Stimulated activated CD8-positive, alpha-beta memory T cell treated with anti-CD3 and anti-CD28 coated beads, Interleukin-4, amount 100 ng/mL, for 1 hour (primary cell): Measurements from ENCODE around the gene GTF3C2.
A peak's percentile ranks its signal among the peaks of the same experiment; 100 is the strongest.
"Not testable (repeated sequence)": the region's sequence is repeated elsewhere in the genome, so short reads cannot be mapped to it uniquely, and the experiment has no call there.

ENCODE experiments used
- DNase-seq, 2 donors: peaks; one replicate each; pipeline ENCODE4 v3.0.0-alpha.2; 2020; ENCODE audit warnings: low read depth in 2 of 2, low spot score in 1 of 2

Gene GTF3C2

DNA sequence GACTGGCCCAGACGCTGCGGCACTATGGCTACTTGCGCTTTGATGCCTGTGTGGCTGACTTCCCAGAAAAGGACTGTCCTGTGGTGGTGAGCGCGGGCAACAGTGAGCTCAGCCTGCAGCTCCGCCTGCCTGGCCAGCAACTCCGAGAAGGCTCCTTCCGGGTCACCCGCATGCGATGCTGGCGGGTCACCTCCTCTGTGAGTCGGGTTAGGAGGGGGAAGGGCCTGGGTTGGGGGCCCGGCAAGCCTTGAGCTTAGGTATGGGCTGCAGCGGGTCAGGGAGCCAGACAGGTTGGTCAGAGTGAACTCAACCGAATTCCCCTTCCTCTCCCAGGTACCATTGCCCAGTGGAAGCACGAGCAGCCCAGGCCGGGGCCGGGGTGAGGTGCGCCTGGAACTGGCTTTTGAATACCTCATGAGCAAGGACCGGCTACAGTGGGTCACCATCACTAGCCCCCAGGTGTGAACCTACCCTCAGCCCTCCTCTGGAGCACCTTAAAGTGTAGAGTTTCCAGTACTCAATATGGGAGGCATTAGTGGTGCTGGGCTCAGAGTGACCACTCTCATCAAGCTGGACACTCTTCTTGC lies 19.0 kb upstream of the GTF3C2 start:
- DNase-seq: no peak

DNA sequence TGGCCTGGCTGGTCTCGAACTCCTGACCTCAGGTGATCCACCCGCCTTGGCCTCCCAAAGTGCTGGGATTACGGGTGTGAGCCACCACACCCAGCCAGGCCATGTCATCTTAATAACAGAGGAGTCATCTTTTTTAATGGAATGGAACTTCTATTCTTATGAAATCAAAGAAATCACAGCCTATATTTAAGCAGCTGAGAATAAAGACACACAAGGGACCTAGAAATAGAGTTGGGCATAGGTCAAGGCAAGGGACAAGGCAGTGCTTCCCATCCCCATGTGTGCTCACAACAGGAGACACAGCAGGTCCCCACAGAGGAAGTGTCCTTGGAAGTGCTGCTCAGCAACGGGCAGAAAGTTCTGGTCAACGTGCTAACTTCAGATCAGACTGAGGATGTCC lies 17.0 kb upstream of the GTF3C2 start:
- DNase-seq: no peak

DNA sequence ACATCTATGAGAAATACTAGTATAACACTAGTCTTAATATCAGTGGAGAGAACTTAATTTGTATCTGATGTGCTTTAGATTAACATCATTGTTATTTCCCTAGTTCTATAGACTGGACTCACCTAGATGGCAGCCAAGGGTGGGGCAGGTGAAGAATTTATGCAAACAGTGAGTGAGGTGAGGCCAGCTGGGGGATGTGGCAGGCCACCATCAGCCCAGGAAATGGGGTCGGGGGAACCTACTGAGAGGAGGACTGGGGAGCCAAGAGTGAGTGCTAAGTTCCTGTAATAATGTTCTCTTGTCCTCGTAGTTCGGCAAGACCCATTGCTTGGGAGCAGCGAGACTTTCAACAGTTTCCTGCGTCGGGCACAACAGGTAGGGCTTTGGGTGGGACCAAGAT lies 16.4 kb upstream of the GTF3C2 start:
- DNase-seq: no peak

DNA sequence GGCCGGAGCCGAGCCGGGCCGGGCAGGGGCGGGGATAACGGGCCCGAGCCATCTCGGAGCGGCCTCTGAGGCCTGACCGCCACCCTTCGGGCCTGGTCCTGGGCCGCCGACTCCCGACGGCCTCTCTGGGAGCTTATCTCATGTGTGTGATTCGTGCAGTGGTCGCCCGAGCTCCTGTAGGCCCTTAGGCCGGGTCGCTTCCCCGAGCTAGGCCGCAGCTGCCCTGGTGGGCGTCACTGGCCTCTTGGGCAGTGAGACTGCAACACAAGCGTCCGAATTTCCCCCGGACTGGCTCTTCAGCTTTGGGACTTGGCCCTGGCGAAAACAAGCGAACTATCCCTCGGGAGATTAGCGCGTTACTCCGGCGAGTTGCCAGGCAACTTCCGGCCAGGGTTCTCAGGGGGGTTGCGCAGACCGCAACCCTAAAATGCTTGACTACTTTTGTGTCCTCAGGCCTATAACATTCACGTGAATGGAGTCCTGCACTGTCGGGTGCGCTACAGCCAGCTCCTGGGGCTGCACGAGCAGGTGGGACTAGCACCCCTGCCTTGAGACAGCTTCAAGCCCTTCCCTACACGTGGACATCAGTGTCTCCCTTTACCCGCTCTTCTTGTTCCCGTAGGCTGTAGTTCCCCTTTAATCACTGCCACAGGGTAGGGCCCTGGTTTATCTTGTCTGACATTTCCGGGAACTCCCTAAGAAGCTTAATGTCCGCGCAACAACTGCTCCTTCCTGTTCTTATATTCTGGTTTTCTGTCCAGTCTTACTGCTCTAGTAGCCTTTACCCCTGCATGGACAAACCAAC lies 14.5 kb upstream of the GTF3C2 start:
- DNase-seq: no peak

DNA sequence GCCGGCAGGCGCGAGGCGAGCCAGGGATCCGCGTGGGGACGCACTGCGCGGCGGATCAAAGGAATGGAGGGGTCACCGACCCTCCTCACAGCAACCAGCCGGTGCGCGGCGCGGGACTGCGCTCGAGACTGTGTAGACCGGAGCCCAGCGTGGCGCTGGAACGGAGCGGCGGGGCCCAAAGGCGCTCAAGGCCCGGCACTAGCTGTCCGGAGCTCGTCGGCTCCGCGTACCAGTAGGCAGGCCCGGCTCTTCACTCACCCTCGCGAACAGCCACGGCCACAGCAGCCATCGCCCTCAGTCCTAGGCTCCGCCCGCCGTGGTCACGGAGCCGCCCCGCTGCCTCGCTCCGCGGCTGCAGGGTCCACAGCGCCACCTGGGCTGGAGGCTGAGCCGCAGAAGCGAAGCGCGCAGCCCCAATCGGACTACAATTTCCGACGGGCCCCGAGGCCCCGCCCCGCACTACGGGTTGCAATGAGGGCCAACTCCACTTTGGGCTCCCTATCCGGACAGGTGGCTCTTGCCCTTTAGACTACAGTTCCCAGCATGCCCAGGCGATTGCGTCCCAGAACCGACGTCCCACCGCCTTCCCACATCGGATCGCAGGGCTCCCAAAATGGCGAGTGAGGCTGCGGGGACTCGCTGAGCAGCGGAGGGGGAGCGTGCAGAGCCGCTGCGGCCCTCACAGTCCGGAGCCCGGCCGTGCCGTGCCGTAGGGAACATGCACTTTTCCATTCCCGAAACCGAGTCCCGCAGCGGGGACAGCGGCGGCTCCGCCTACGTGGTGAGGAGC lies 13.7 kb upstream of the GTF3C2 start, which contains the start of the genes EIF2B4 and SNX17:
Gene EIF2B4, minus strand, starts transcription at position 313 of the 790 bp plus-strand sequence. Its CDS starts 24 bp downstream, at position 289.
Gene SNX17, plus strand, starts transcription at position 591 of the 790 bp plus-strand sequence. Its CDS starts 128 bp downstream, at position 719.
- peak; percentile 96 to 99 for DNase-seq

DNA sequence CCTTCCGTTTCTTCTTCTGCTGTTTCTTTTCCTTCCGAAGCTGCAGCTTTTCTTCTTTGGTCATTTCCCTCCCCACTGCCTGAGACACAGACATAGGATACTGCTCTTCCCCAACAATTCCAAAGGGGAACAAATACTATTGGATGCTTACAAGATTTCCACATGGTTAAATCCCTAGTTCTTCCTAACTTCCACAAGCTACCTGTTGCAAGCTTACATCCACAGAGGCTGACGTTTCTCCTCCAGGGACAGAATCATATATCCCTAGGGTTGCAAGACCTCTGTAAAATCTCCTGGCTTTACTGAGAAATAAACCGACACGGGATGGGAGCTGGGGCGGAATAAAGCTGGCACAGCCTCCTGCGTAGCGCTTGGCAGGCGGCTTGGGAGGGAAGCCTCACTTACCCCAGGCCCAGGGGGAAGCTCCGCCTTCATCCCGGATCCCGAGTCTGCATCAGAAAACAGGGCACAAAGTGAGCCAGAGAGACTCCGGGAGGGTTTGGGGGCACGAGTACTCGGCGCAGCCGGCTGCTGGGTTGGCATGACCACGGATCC lies 13.0 kb upstream of the GTF3C2 start:
- DNase-seq: no peak

DNA sequence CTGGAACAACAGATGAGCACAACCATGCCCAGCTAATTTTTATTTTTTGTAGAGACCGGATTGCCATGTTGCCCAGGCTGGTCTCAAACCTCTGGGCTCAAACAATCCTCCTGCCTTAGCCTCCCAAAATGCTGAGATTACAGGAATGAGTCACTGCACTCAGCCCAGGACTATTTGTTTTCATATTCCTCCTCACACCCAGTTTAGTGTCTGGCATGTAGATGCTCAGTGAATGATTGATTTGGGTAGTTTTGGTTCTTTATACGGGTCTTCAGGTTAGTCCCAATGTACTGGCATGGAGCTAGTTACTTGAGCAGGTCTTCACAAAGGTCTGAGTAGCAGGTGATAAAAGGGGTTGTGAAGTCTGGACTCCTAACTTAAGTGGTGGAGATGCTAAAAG lies 7.4 kb upstream of the GTF3C2 start:
- no peak for DNase-seq

DNA sequence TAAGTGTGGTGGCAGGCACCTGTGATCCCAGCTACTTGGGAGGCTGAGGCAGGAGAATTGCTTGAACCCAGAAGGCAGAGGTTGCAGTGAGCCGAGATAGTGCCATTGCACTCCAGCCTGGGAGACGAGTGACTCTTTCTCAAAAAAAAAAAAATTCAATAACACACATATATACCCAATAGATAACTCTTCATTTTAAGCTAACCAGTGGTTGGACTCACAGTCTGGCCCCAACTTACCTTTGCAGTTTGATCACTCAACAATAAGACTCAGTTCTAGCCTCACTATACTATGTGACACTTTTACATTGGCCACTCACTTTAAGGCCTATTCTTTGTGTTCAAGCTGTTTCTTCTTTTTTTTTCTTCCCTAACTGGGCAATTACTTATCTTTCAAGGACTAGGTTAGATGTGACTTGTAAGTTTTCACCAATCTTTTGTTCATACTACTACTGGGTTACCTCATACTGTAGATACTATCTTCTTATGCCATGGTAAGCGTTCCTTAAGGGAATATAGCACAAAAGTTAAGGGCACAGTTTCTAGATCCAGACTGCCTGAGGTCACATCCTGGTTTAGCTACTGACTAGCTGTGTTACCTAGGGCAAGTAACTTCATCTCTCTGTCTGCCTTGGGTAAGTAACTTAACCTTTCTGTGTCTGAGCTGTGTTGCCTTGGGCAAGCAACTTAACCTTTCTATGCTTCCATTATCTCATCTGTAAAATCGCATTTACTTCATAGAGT lies 6.3 kb upstream of the GTF3C2 start:
- DNase-seq: no peak

DNA sequence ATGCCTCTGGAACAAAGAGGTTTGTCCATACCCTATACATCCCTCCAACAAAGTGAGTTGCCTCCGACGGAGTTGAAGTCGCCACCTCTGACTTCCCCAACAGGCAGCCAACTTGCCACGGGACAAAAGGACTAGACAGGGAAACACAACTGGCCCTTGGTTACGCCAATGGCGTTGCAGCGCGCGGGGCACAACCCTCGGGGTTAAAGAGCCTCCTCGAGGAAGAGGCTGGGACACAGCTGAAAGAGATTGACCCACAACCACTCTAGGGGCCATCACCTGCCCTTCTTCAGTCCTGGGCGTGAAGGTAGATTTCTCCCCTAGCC lies 545 bp downstream of the GTF3C2 start:
- DNase-seq: no peak

DNA sequence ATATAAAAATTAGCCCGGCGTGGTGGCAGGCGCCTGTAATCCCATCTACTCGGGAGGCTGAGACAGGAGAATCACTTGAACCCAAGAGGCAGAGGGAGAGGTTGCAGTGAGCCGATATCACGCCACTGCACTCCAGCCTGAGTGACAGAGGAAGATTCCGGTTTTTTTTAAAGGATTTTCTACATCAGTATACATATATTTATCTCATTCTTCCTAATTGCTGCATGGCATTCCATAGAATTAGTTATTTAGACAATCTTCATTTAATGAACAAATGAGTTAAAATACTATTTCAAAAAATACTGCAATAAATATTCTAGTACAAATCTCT lies 2.0 kb downstream of the GTF3C2 start:
- DNase-seq: no peak

DNA sequence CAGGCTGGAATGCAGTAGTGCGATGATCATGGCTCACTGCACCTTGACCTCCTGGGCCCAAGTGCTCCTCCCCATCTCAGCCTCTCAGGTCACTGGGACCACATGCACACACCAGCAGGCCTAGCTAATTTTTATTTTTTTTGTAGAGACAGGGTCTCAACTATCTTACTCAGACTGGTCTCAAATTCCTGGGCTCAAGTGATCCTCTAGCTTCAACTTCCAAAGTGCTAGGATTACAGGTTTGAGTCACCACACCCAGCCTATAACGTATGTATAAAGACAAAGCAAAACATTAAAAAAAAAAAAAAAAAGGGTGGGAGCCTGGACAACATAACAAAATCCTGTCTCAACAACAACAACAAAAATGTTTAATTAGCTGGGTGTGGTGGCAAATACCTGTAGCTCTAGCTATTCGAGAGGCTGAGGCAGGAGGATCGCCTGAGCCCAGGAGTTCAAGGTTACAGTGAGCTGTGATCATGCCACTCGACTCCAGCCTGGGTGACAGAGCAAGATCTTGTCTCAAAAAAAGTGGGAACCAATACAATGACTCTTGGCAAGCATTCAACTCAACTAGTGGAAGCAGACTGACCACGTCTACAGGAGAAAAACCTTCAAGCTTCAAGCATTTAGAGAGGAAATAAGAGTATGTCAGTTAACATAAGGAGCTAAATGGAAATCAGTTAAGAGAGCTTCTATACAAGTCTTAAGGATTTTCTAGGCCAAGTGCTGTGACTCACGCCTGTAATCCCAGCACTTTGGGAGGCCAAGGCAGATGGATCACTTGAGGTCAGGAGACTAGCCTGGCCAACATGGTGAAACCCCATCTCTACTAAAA lies 2.6 kb downstream of the GTF3C2 start:
- DNase-seq: no peak

DNA sequence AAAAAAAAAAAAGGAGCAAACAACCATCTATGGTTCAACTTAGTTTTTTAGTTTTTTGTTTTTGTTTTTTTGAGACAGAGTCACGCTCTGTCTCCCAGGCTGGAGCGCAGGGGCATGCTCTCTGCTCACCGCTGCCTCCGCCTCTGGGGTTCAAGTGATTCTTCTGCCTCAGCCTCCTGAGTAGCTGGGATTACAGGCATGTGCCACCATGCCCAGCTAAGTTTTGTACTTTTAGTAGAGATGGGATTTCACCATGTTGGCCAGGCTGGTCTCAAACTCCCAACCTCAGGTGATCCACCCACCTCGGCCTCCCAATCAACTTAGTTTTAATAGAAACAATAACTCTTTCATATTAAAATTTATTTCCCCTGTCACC lies 3.2 kb downstream of the GTF3C2 start:
- not testable (repeated sequence) for DNase-seq

DNA sequence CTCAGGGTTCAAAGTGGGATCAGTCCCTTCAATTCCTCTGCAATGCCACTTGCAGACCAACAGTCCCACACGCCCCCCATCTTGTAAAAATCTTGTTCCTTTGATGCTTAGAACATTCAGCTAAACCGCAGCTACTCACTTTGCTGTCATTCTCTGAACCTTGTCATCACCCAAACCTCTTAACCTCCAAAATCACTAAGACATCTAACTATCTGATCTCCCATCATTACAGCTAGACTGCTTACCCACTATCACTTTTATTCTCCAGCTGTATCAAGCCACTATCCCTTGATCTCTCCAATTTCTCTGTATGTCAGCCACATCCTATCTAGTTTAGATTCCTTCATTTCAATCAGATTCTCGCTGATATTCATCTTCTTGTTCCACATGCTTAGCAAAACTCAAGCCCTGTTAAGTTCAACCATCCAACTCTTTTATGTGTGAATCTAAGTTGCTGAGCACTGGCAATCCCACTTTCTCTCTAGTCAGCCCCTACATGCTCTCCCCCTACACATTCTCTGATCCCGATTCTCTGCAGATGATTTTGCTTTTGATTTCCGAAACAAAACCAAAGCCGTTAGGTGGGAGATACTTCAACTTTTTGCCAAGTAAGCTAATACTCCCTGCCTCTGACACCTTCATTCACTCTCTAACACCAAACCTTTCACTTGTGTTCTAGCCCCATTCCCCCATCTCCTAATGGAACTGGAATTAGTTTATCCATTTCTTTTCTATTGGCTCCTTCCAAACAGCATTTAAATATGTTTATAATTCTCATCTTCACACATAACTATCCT lies 4.6 kb downstream of the GTF3C2 start:
- no peak for DNase-seq

DNA sequence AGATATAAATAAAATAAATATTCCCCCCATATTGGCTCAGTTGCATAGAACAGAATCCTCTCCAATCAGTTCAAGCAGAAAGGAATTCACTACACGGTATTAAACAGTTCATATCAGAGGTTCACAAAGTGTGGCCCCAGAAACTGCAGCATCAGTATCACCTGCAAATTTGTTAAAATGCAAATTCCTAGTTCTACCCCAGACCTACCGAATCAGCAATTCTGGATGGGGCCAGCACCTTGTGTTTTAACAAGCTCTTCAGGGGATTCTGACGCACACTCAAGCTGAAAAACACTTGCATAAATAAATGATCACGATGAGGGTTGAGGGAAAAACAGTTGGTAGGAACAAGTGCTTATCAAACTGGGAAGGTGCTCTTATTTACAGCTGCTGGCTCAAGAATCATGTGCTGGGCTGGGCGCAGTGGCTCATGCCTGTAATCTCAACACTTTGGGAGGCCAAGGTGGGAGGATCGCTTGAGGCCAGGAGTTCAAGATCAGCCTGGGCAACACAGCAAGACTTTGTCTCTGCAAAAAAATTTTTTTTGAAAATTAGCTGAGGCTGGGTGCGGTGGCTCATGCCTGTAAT lies 6.4 kb downstream of the GTF3C2 start:
- DNase-seq: no peak

DNA sequence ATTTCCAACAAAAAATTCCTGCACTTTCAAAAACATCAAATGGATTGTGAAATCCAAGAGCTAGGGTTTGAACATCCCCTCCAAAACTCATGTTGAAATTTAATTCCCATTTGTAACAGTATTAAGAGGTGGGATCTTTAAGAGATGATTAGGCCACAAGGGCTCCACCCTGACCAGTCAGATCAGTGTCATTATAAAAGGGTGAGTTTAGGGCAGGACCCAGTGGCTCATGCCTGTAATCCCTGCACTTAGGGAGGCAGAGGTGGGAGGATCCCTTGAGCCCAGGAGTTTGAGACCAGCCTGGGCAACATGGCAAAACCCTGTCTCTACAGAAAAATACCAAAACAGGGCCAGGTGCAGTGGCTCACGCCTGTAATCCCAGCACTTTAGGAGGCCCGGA lies 8.9 kb downstream of the GTF3C2 start:
- DNase-seq: no peak

DNA sequence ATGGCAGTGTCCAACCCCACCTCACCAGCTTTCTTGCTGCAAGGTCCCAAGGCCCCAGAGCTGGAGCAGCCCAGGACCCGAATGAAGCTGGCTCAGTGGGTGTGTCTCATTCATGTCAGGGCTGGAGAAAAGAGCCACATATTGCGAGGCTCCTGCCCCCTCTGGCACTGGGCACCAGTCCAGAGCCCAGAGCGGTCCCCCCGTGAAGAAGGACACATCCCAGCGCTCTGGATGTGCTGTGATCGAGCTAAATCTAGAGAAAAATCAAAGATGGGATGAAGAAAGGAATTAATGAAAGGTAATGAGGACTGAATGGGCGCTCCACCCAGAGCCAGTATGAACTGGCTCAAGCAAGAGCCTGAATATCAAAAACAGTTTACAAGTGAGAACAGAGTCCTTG lies 20.4 kb downstream of the GTF3C2 start:
- DNase-seq: no peak

DNA sequence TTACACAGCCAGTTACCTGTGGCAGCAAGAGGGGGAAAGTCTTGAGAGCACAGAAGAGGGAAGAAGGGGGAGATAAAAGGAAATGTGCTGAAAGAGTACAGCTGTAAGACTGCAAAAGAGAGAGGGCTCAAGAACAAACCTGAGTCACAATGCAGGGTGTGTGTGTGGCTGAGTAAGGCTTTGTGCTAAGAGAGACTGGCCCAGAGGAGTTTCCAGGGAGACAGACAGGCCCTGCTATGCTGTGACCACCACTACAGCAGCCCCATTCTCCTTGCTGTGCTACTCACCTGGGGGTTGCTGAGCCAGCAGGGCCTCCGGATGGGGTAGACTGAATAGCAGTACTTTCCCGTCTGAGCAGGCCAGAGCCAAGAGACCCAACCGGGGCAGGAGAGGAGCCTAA lies 21.3 kb downstream of the GTF3C2 start:
- DNase-seq: no peak

DNA sequence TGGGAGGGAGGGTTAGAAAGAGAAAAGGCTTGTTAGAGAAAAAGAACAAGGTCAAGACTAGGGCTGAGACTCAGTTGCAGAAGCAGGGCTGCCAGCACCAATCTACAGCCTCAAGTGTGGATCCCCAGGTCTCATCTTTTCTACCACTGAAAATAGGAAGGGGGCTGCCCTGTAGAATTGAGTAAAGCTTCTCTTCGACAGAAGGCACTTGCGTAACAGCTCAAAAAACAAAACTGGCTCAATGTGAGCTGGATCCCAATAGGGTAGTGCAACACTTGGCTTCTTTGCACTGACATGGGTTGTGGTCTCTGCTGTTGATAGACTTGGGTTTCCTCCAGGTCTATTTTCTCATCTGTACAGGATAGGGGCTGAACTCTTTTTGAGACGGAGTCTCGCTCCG lies 31.8 kb downstream of the GTF3C2 start:
- no peak for DNase-seq

DNA sequence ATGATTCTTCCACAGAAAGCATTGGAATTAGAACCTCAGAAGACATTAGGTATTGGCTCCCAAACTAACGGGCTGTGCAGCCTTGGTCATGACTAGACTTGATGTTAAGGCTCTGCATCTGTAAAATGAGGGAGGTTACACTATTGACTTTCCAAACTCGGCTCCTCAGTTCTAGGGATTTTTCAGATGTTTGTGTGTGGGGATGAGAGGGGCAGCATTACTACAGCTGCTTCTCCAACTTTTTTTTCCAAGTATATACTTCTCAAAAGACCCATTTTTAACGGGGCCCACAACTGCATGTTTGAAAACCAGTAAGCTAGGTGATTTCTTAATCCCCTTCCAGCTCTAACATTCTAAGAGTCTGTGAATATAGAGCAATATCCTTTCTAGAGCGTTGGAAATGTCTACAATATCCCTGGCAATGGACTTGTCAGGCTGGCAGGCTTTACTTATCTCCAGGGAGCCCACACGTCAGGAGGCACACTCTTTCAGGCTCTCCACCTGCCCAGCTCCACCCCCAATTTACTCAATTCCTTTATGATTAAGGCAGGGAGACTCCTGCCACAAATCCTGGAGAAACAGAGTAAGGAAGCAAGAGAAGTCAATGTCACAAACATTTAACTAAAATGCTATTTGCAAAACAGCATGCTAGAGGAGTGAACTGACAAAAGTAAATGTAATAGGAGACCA lies 32.8 kb downstream of the GTF3C2 start:
- no peak for DNase-seq
